ENCODE data around the gene HYDIN.
"Not testable (repeated sequence)": the region's sequence is repeated elsewhere in the genome, so short reads cannot be mapped to it uniquely, and the experiment has no call there.

The HYDIN gene

GRCh38 chr16:71218306-71218963 lies 12.1 kb downstream of the HYDIN start:
- no peak for DNase-seq

- DNase-seq = no peak
These were observed 13.0 kb downstream of the HYDIN start for GRCh38 chr16:71217506-71217905.

GRCh38 chr16:71216714-71217113 lies 13.8 kb downstream of the HYDIN start:
- no peak for DNase-seq

- no peak for DNase-seq
These were observed 15.7 kb downstream of the HYDIN start for GRCh38 chr16:71214746-71215381.

GRCh38 chr16:71205482-71206131 lies 24.9 kb downstream of the HYDIN start:
- DNase-seq = no peak

- DNase-seq = no peak
These were observed 26.9 kb downstream of the HYDIN start for GRCh38 chr16:71203631-71204030.

GRCh38 chr16:71201556-71201955 lies 29.0 kb downstream of the HYDIN start:
- no peak for DNase-seq

- DNase-seq = no peak
These were observed 29.5 kb downstream of the HYDIN start for GRCh38 chr16:71201054-71201453.

- no peak for DNase-seq
These were observed 32.1 kb downstream of the HYDIN start for GRCh38 chr16:71198408-71198807.

- no peak for DNase-seq
These were observed 38.1 kb downstream of the HYDIN start for GRCh38 chr16:71192387-71192786.

GRCh38 chr16:71188956-71189712 lies 41.4 kb downstream of the HYDIN start:
- no peak for DNase-seq

GRCh38 chr16:71185347-71185746 lies 45.2 kb downstream of the HYDIN start:
- DNase-seq = no peak

- DNase-seq = no peak
These were observed 51.0 kb downstream of the HYDIN start for GRCh38 chr16:71179569-71179968.

GRCh38 chr16:71172481-71173207 lies 57.9 kb downstream of the HYDIN start:
- no peak for DNase-seq

GRCh38 chr16:71161007-71161406 lies 69.5 kb downstream of the HYDIN start:
- not testable (repeated sequence) for DNase-seq

- DNase-seq = not testable (repeated sequence)
These were observed 73.2 kb downstream of the HYDIN start for GRCh38 chr16:71157278-71157677.

GRCh38 chr16:71153329-71153728 lies 77.2 kb downstream of the HYDIN start:
- DNase-seq = not testable (repeated sequence)

- DNase-seq = not testable (repeated sequence)
These were observed 78.9 kb downstream of the HYDIN start for GRCh38 chr16:71151654-71152053.

GRCh38 chr16:71143246-71143645 lies 87.3 kb downstream of the HYDIN start:
- not testable (repeated sequence) for DNase-seq

- DNase-seq = not testable (repeated sequence)
These were observed 120.0 kb downstream of the HYDIN start for GRCh38 chr16:71110565-71110964.

GRCh38 chr16:71109656-71110208 lies 120.8 kb downstream of the HYDIN start:
- not testable (repeated sequence) for DNase-seq

GRCh38 chr16:71105881-71106280 lies 124.6 kb downstream of the HYDIN start:
- DNase-seq = not testable (repeated sequence)
